HepG2 (cell line): ENCODE results near the gene SMIM13. TPM values are rescaled to one million over a fixed set of nuclear protein-coding genes. Genes with fewer than 3 reads are reported as not detected.

Experiments used
- ATAC-seq: fragments of 200-7000 bp; cut with Tn5 transposase; 3 replicates; pipeline ENCODE4 v1.9.1; 2020; ENCODE audit warnings: mild to moderate bottlenecking, moderate library complexity
- BruUV-seq: library from RNA; stranded (reverse); fragments of 400-500 nt; replicated peaks from 2 replicates; lab custom pipeline; 2021; lab: Mats Ljungman, UMichigan
- CTCF ChIA-PET: fragments of 300-600 bp; formaldehyde crosslinking; extraction: SDS; loops from one replicate; lab custom pipeline; 2021; ENCODE audit warnings: low total read pairs, inconsistent platforms, low intra/inter-chr PET ratio; lab: Yijun Ruan, JAX
- POLR2A ChIA-PET: fragments of 350-600 bp; sonication (Branson Sonifier 250); formaldehyde crosslinking; loops from one replicate; lab custom pipeline; 2020; ENCODE audit warnings: antibody characterized with exemption, inconsistent platforms; lab: Yijun Ruan, JAX
- DNase-seq: peaks from one replicate; pipeline ENCODE4 v3.0.0-alpha.2; 2015; ENCODE audit warnings: low spot score
- FAIRE-seq: peaks from 3 replicates; lab custom pipeline; 2011; peaks lifted over from hg19 to GRCh38; lab: Jason Lieb, UNC
- H2AFZ ChIP-seq: one replicate; pipeline ENCODE4 v1.6.1; 2011; ENCODE audit warnings: low read length, inconsistent platforms
- H3K27ac ChIP-seq: fragments of 300-600 bp; 3 replicates; pipeline ENCODE4 v1.8.0; 2011; ENCODE audit warnings: mixed run types, mild to moderate bottlenecking, mixed read lengths, low read length, inconsistent platforms; ENCODE audit not compliant: insufficient read depth; ENCODE audit errors: extremely low read length
- H3K27me3 ChIP-seq, 2 experiments: fragments of 200-600 bp in 1 of 2; 2 replicates in 1 of 2; 3 replicates in 1 of 2; pipeline versions ENCODE4 v1.6.0 to v1.8.0; 2011; ENCODE audit warnings: low read length in 2 of 2, mild to moderate bottlenecking in 2 of 2, moderate library complexity in 2 of 2, inconsistent platforms in 1 of 2; ENCODE audit not compliant: insufficient read depth in 2 of 2, control insufficient read depth in 1 of 2
- H3K36me3 ChIP-seq, 2 experiments: fragments of 200-600 bp in 1 of 2; replicated peaks in 1 of 2; 2 replicates in 1 of 2; 3 replicates in 1 of 2; pipeline versions ENCODE4 v1.5.1 to v1.8.0; 2011; ENCODE audit warnings: low read length in 2 of 2, inconsistent platforms in 1 of 2; ENCODE audit not compliant: insufficient read depth in 2 of 2, control insufficient read depth in 1 of 2
- H3K4me1 ChIP-seq: 2 replicates; pipeline ENCODE4 v1.5.1; 2012; ENCODE audit warnings: low read length, inconsistent platforms; ENCODE audit not compliant: insufficient read depth
- H3K4me2 ChIP-seq: 2 replicates; pipeline ENCODE4 v1.6.0; 2011; ENCODE audit warnings: low read depth, low read length, inconsistent platforms
- H3K4me3 ChIP-seq, 3 experiments: fragments of 200-600 bp in 1 of 3; sonication (generic), shearing (Covaris generic) in 1 of 3; replicated peaks in 1 of 3; 2 replicates each; pipeline ENCODE4 v1.5.1; 2011 to 2016; ENCODE audit warnings: low read length in 3 of 3, inconsistent platforms in 2 of 3, low read depth in 2 of 3, mild to moderate bottlenecking in 2 of 3, control low read depth in 1 of 3, mixed read lengths in 1 of 3; ENCODE audit not compliant: insufficient read depth in 1 of 3
- H3K79me2 ChIP-seq: one replicate; pipeline ENCODE4 v1.6.1; 2011; ENCODE audit warnings: low read length, inconsistent platforms; ENCODE audit not compliant: insufficient read depth
- H3K9ac ChIP-seq: 2 replicates; pipeline ENCODE4 v1.6.0; 2011; ENCODE audit warnings: mild to moderate bottlenecking, low read depth, low read length, inconsistent platforms; ENCODE audit not compliant: insufficient read depth
- H3K9me3 ChIP-seq: 2 replicates; pipeline ENCODE4 v1.5.1; 2012; ENCODE audit warnings: mild to moderate bottlenecking, low read length
- H4K20me1 ChIP-seq: 2 replicates; pipeline ENCODE4 v1.6.0; 2011; ENCODE audit warnings: inconsistent platforms, mild to moderate bottlenecking, low read length, moderate library complexity; ENCODE audit not compliant: insufficient read depth
- HMGA1 ChIP-seq: sonication (generic); formaldehyde crosslinking; conservative IDR thresholded peaks from 2 replicates; pipeline ENCODE4 v1.4.0; 2020; ENCODE audit warnings: missing genetic modification reagents
- HNF1A ChIP-seq, 2 experiments: sonication (generic) in 1 of 2; formaldehyde crosslinking in 1 of 2; IDR thresholded peaks; 2 replicates each; pipeline versions ENCODE4 v1.4.0 to v1.6.1; 2016 to 2020; ENCODE audit warnings: borderline replicate concordance in 1 of 2, low read depth in 1 of 2, mild to moderate bottlenecking in 1 of 2, missing genetic modification reagents in 1 of 2
- KDM6A ChIP-seq: IDR thresholded peaks from 2 replicates; pipeline ENCODE4 v1.6.1; 2016; ENCODE audit warnings: low read depth
- PHF8 ChIP-seq: sonication (generic); formaldehyde crosslinking; IDR thresholded peaks from 2 replicates; pipeline ENCODE4 v1.5.0; 2020; ENCODE audit warnings: missing genetic modification reagents
- WGBS: methylation state at CpG from one replicate; pipeline ENCODE4 v1.1.6; 2017; ENCODE audit warnings: low lambda C conversion rate; 5-methylcytosine and 5-hydroxymethylcytosine counted together
- in situ Hi-C: cut with HindIII; loops from 2 replicates; pipeline ENCODE4 v1.10.0; 2017; ENCODE audit warnings: low pct_unique_long_range_greater_than_20kb; ENCODE audit not compliant: extremely low pct_ligation_motif_present
- intact Hi-C: fragments of 100-400 bp; cut with micrococcal nuclease; formaldehyde crosslinking; loops from one replicate; pipeline ENCODE4 v1.10.0; 2022; ENCODE audit not compliant: unreplicated experiment
- polyA plus RNA-seq, 8 experiments: library from polyadenylated mRNA; depleted of rRNA in 3 of 8; stranded (reverse) in 7 of 8; unstranded in 1 of 8; fragments of >200 nt; fragmentation: Illumina TruSeq in 4 of 8; extraction: Trizol in 4 of 8; gene quantifications; 2 replicates each; pipeline versions ENCODE4 v1.2.1 to v1.2.3, GENCODE V29; 2011 to 2016; ENCODE audit warnings: low read depth in 4 of 8, missing spikeins in 1 of 8, mixed read lengths in 1 of 8; ENCODE audit not compliant: insufficient read depth in 1 of 8
- total RNA-seq, 5 experiments: library from RNA; depleted of rRNA; stranded (reverse); fragments of >200 nt; fragmentation: Illumina TruSeq; extraction: Trizol; gene quantifications; 2 replicates each; pipeline ENCODE4 v1.2.3, GENCODE V29; 2016; ENCODE audit warnings: low read depth in 1 of 5

SMIM13 gene
- total and polyA plus RNA-seq, 2 of the 13 experiments (the other 11 are each of a cell fraction or from before 2014, with no cell fraction given), result 2.7 to 10.2 TPM

GRCh38 chr6:11111769-11112437 is 18.3 kb downstream of the SMIM13 start:
- Histone ChIP-seq H2AFZ (no peak overlapping the region), H3K9me3 (no peaks in the 10 kb centered on the region), H3K4me3 (no peak overlapping the region), H3K79me2 (peaks cover 84% of the 10 kb centered on the region), H3K27me3 (no peaks in the 10 kb centered on the region), H3K9ac (no peak overlapping the region), H3K27ac (no peak overlapping the region), H4K20me1 (no peaks in the 10 kb centered on the region; the same call in none of the 2 replicates), H3K36me3 (no peaks in the 10 kb centered on the region), H3K4me1 (peaks cover 14% of the 10 kb centered on the region; the same call in 1 of the 2 replicates), H3K4me2 (no peak overlapping the region)
- 98% methylated on average over 9 of the region's 9 CpGs for WGBS
- intact Hi-C loops (no loop called here), in situ Hi-C loops (no loop called here)
- TF ChIP-seq PHF8 (CRISPR knock-in tag), result no peak
- no peak for TF ChIP-seq HNF1A (IDR thresholded peaks at IDR 0.05; ENCODE audit: low read depth)
- no peak for TF ChIP-seq HNF1A (CRISPR knock-in tag; IDR thresholded peaks at IDR 0.05; ENCODE audit: borderline replicate concordance)
- TF ChIP-seq HMGA1 (CRISPR knock-in tag), result no peak
- TF ChIP-seq KDM6A, result no peak
- no peak for DNase-seq
- FAIRE-seq, result no peak
- ATAC-seq, result no peak
- no TSS peak for BruUV-seq
- ChIA-PET POLR2A (interaction anchor here (1.2 kb wide), 1 partner anchor 18 kb away, joined by 3 read pairs; the partner anchor contains the start of gene SMIM13), CTCF (no interaction called here)
